DND-41 (cell line): ENCODE results near the gene CITED2.

Experiments used
- EZH2 ChIP-seq: IDR thresholded peaks from 3 replicates; pipeline ENCODE4 v1.6.1; 2012; ENCODE audit warnings: borderline replicate concordance, low read depth, mild to moderate bottlenecking, moderate library complexity, low read length, inconsistent platforms; ENCODE audit not compliant: severe bottlenecking
- TF ChIP-seq, protein P1 (sequence below): IDR thresholded peaks from 2 replicates; pipeline ENCODE4 v1.5.1; 2012; ENCODE audit warnings: borderline replicate concordance, low read length, moderate library complexity, mild to moderate bottlenecking; ENCODE audit not compliant: poor library complexity, severe bottlenecking; ENCODE audit errors: extremely low read depth

DNA sequence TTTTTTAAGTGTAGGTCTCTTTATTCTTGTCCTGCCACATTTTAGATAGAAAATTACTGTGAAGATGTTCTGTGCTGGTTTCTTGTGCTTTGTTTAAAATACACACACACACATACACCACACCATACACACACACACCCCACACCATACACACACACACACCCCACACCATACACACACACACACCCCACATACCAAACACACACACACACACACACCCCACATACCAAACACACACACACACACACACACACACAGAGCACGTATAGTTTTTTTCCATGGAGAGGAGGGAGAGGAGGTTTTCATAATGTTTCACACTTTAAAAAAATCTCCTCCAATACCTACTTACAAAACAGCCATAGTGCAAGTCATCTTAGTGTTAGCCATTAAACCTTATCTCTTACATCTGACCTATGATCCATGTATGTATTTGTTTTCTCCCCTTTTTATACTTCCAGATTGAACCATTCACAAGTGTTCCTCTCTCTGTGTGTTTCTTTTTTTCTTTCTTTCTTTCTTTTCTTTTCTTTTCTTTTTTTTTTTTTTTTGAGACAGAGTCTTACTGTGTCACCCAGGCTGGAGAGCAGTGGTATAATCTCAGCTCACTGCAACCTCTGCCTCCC is 19.7 kb upstream of the CITED2 start:
- no peak for TF ChIP-seq EZH2
- TF ChIP-seq, protein P1, sequence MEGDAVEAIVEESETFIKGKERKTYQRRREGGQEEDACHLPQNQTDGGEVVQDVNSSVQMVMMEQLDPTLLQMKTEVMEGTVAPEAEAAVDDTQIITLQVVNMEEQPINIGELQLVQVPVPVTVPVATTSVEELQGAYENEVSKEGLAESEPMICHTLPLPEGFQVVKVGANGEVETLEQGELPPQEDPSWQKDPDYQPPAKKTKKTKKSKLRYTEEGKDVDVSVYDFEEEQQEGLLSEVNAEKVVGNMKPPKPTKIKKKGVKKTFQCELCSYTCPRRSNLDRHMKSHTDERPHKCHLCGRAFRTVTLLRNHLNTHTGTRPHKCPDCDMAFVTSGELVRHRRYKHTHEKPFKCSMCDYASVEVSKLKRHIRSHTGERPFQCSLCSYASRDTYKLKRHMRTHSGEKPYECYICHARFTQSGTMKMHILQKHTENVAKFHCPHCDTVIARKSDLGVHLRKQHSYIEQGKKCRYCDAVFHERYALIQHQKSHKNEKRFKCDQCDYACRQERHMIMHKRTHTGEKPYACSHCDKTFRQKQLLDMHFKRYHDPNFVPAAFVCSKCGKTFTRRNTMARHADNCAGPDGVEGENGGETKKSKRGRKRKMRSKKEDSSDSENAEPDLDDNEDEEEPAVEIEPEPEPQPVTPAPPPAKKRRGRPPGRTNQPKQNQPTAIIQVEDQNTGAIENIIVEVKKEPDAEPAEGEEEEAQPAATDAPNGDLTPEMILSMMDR = no peak
